Measurements from ENCODE around the gene NRG2.
A peak's percentile ranks its signal among the peaks of the same experiment; 100 is the strongest.

Gene NRG2

GRCh38 chr5:139971202-139971725 lies 71.8 kb downstream of the NRG2 start:
- in situ Hi-C loops (cut with HindIII; ENCODE audit: low pct_unique_long_range_greater_than_20kb, low sequenced_read_pairs), result no loop called here
- TF ChIP-seq JUND (IDR thresholded peaks at IDR 0.05; ENCODE audit: low read depth), result no peak

DNA sequence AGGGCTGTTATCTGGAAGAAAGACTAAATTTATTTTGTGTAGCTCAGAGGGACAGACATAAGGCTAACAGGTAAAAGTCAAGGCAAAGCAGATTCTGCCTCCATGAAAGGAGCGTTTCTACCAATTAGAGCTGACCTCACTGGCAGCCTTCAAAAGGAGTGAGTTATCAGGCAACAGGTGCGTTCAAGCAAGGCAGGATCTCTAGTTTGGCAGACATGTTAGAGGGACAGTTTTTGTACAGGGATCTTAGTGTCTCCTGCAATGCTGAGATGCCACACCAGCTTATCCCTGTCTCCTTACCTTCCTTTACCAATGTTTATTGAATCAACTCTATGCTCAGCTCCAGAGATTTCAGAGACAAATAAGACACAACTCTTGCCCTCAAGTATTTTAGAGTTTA lies 73.8 kb downstream of the NRG2 start:
- DNase-seq (ENCODE audit: low read depth in 1 of 2, low spot score in 1 of 2), result no peak
- no peak for TF ChIP-seq JUND (IDR thresholded peaks at IDR 0.05; ENCODE audit: low read depth)
- in situ Hi-C loops (cut with HindIII; ENCODE audit: low pct_unique_long_range_greater_than_20kb, low sequenced_read_pairs), result no loop called here

More at GRCh38 chr5:139971202-139971725, 71.8 kb downstream of the NRG2 start:
- DNase-seq (ENCODE audit: low read depth in 1 of 2, low spot score in 1 of 2), result no peak

DNA sequence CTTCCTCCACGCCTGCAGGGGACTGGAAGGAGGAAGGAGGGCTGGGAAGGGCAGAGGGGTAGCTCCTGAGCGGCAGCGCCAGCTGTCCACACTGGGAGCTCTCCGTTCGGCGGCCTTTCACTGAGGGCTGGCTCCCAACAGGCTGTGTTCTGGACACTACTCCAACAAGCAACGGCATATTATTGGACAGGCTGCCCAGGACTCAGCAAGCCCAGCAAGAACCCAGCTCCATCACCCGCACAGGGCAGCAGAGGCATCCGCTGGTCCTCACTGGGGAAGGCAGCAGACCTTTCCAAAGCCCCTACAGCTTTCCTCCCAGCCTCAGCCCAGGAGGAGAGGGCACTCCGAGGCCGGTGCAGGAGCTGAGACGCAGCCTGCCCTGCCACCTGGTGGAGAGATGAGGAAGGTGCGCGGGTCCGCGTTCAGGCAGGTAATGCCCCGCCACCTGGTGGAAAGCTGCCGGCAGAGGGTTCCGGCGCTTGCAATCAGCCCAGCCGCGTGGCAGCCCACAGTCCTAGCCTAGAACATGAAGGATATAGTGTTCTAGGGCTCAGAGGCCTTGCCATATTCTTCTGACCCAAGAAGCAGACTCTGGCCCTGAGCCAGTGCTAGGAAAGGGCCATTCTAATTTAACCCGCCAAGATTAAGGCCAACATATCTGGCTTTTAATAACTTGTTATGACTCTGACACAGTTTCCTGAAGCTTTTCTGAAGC lies 74.4 kb downstream of the NRG2 start:
- in situ Hi-C loops (cut with HindIII; ENCODE audit: low pct_unique_long_range_greater_than_20kb, low sequenced_read_pairs), result no loop called here
- no peak for TF ChIP-seq JUND (IDR thresholded peaks at IDR 0.05; ENCODE audit: low read depth)
- DNase-seq (ENCODE audit: low read depth in 1 of 2, low spot score in 1 of 2), result peak; percentile 85 to 90

GRCh38 chr5:139967353-139967752 lies 75.7 kb downstream of the NRG2 start:
- no peak for TF ChIP-seq JUND (IDR thresholded peaks at IDR 0.05; ENCODE audit: low read depth)
- in situ Hi-C loops (cut with HindIII; ENCODE audit: low pct_unique_long_range_greater_than_20kb, low sequenced_read_pairs), result no loop called here
- DNase-seq (ENCODE audit: low read depth in 1 of 2, low spot score in 1 of 2), result no peak

- in situ Hi-C loops (cut with HindIII; ENCODE audit: low pct_unique_long_range_greater_than_20kb, low sequenced_read_pairs), result no loop called here
- no peak for TF ChIP-seq JUND (IDR thresholded peaks at IDR 0.05; ENCODE audit: low read depth)
- DNase-seq (ENCODE audit: low read depth in 1 of 2, low spot score in 1 of 2), result no peak
Observed at GRCh38 chr5:139966856-139967255, 76.2 kb downstream of the NRG2 start.

GRCh38 chr5:139964994-139965565 lies 78.0 kb downstream of the NRG2 start:
- in situ Hi-C loops (cut with HindIII; ENCODE audit: low pct_unique_long_range_greater_than_20kb, low sequenced_read_pairs), result no loop called here
- TF ChIP-seq JUND (IDR thresholded peaks at IDR 0.05; ENCODE audit: low read depth), result no peak
- DNase-seq (ENCODE audit: low read depth in 1 of 2, low spot score in 1 of 2), result peak in 1 of 2 experiments; percentile 21

GRCh38 chr5:139964266-139964993 lies 78.7 kb downstream of the NRG2 start:
- in situ Hi-C loops (cut with HindIII; ENCODE audit: low pct_unique_long_range_greater_than_20kb, low sequenced_read_pairs), result no loop called here
- DNase-seq (ENCODE audit: low read depth in 1 of 2, low spot score in 1 of 2), result no peak
- TF ChIP-seq JUND (IDR thresholded peaks at IDR 0.05; ENCODE audit: low read depth), result no peak

- DNase-seq (ENCODE audit: low read depth in 1 of 2, low spot score in 1 of 2), result peak in 1 of 2 experiments; percentile 16
- TF ChIP-seq JUND (IDR thresholded peaks at IDR 0.05; ENCODE audit: low read depth), result no peak
- in situ Hi-C loops (cut with HindIII; ENCODE audit: low pct_unique_long_range_greater_than_20kb, low sequenced_read_pairs), result no loop called here
Observed at GRCh38 chr5:139962445-139962844, 80.7 kb downstream of the NRG2 start.

DNA sequence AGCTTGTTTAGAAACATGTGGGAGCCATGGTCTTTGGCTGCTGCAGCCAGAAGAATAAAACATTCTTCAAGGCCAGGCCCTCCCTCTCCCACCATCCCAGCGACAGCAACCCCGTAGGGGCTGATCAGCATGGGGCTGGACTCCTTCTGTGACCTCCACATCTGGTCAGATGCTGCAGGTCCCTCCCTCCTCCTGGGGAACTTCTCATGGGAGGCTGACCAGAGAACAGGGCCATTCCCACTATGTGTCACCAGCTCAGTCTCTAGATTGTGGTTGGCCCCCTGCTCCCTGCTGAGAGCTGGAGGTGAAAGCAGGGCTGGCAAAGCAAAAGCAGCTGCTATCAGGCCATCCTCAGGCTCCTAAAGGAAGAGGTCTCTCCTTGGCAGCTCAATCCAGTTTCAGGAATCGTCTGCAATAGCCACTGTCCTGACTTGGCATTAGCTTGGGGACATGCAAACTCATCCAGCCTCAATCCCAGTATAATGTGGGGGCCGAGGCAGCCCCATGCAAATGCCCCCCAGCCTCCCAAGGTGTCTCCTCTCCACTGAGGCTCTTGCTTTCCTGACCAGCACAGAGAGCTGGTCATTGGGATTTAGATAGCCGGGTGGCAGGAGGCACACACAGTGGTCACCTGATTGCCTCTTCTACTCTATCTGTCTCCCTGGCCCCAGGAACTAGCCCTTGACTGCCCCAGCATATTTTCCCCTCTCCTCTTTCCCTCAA lies 81.5 kb downstream of the NRG2 start:
- DNase-seq (ENCODE audit: low read depth in 1 of 2, low spot score in 1 of 2), result no peak
- in situ Hi-C loops (cut with HindIII; ENCODE audit: low pct_unique_long_range_greater_than_20kb, low sequenced_read_pairs), result no loop called here
- no peak for TF ChIP-seq JUND (IDR thresholded peaks at IDR 0.05; ENCODE audit: low read depth)

DNA sequence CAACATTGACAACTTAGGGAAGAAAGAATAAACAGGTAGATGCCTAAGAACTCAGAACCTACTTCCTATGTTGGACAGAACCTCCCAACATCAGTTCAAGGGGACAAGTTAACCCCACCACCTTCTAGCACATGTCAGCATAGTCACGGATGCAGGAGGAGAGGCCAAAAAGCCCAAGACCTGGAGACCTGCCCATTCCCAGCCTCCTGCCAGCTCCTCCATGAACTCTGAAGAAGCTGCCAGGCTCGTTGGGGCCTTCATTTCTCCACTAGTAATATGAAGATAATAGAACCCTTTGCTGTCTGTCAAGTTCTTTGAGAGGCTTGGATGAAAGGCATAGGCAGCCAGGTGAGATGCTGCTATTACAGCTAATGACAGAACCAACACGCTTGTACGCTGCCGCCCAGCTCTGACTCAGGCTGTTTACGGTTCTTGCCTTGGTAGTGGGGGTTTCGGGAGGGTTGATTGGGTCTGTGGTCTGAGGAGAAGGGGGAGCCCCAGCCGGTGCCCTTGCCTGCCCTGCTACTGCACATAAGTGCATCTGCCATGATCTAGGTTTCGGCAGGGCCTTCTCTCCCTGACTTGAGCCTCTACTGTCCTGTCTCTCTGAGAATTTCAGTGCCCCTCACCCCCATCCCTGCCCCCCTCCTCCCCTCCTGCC lies 82.2 kb downstream of the NRG2 start:
- no peak for TF ChIP-seq JUND (IDR thresholded peaks at IDR 0.05; ENCODE audit: low read depth)
- no peak for DNase-seq (ENCODE audit: low read depth in 1 of 2, low spot score in 1 of 2)
- in situ Hi-C loops (cut with HindIII; ENCODE audit: low pct_unique_long_range_greater_than_20kb, low sequenced_read_pairs), result no loop called here

DNA sequence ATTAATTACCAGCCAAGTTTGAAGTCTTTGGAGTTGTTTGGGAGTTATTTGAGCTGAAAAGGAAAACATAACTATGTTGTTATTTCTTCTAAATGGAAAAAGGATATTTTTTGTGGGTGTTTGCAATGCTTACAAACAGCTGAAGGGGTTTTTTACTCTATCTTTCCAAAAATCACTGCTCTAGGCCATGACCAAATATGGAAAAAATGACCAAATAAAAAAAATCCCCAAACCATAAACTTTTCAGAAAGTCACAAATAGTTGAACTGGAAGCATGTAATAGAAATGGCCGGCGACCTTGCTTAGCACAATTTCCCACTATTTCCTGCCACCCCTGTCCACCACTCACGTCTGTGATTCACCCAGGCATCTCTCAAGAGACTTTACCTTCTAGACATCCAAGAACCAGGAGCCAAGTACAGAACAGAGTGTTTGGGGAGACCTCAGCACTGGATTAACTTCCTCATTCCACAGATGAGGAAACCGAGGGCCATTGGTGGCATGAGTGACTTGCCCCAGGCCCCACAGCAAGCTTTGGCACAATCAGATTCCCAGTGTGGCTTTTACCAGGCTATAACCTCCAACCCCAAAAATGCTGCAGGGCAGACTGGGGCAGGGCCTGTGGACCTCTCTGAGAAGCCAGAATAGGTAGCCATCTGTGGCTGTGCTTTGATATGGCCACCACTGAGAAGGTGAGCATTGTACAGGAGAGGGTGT lies 84.5 kb downstream of the NRG2 start:
- no peak for TF ChIP-seq JUND (IDR thresholded peaks at IDR 0.05; ENCODE audit: low read depth)
- in situ Hi-C loops (cut with HindIII; ENCODE audit: low pct_unique_long_range_greater_than_20kb, low sequenced_read_pairs), result no loop called here
- peak in 1 of 2 experiments; percentile 68 for DNase-seq (ENCODE audit: low read depth in 1 of 2, low spot score in 1 of 2)
